ENCODE results near the gene C2orf49. TPM values are rescaled to one million over a fixed set of nuclear protein-coding genes. Genes with fewer than 3 reads are reported as not detected.

C2orf49 gene
- 12.9 to 18.7 TPM (median 13.6 TPM) in 5 replicates for total RNA-seq (2022; extraction: Qiagen RNA extraction; ENCODE audit: low read depth)

GRCh38 chr2:105337122-105338019 lies at the start of gene C2orf49:
TSS of gene C2orf49 (plus strand) at chr2:105337540. CDS start at chr2:105337588, 48 bp downstream.

GRCh38 chr2:105329561-105330495 lies 7.5 kb upstream of the C2orf49 start, which contains the start of gene TGFBRAP1:
TSS of gene TGFBRAP1 (minus strand) at chr2:105329735. CDS start at chr2:105308301, 21,434 bp downstream.

GRCh38 chr2:105398336-105399206 lies 61.2 kb downstream of the C2orf49 start, which contains the start of gene FHL2:
TSS of gene FHL2 (minus strand) at chr2:105399051. CDS start at chr2:105386516, 12,535 bp downstream.

Other genes with a start within 250 kb of the C2orf49 start
- gene GPR45, start 95.8 kb upstream of the C2orf49 start, total RNA-seq (2022; extraction: Qiagen RNA extraction; ENCODE audit: low read depth) = not detected in 5 replicates
- 12.6 to 17.5 TPM (median 17.1 TPM) in 5 replicates for gene TGFBRAP1, start 7.8 kb upstream of the C2orf49 start, total RNA-seq (2022; extraction: Qiagen RNA extraction; ENCODE audit: low read depth)
- 52.8 to 70.4 TPM (median 67.1 TPM) in 5 replicates for gene FHL2, start 61.5 kb downstream of the C2orf49 start, total RNA-seq (2022; extraction: Qiagen RNA extraction; ENCODE audit: low read depth)